ENCODE measurements around the gene HMOX2.

Gene HMOX2

DNA sequence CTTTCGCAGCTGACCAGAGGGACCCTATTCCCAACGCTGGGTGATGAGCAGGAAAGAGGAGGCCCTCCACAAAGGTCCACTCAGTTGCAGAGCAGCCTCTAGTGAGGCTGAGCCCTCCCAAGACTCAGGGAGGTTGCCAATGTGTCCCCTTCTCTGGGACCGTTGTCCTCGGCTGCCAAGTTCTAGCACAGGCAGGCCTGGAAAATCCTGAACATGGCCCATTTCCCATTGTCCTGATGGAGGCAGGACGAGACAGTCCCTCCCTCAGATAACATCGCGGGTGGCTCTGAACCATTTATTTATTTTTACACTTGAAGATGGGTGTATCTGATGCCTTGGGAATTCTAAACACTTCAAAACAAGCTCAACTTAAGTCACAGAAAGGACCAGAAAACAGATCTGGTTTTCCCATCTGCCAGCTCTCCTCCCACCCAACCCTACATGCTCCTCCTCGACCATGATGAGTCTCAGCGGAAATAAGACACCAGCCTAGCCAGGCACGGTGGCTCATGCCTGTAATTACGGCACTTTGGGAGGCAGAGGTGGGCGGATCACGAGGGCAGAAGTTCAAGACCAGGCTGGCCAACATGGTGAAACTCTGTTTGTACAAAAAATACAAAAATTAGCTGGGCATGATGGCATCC is 49.6 kb downstream of the HMOX2 start:
- no peak for DNase-seq

GRCh38 chr16:4529085-4530060 is 53.2 kb downstream of the HMOX2 start:
- no peak for DNase-seq

DNA sequence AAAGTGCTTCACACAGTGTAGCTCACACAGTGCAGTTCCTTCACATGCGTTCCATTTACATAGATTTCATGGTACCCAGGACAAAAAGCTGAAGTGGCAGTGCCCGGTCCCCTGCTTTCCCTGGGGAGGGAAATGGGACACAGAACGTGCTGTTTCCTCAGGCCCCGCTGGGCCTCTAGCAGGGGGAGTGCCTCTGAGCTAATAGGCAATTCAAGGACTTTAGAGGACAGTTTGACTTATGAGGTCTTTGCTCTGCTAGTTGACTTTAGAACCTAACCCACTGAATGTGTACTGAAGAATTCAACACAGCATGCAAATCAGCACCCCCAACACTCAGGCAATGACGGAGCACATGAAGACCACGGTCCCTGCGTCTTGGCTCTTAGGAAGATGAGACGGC is 55.6 kb downstream of the HMOX2 start:
- DNase-seq, result no peak

DNA sequence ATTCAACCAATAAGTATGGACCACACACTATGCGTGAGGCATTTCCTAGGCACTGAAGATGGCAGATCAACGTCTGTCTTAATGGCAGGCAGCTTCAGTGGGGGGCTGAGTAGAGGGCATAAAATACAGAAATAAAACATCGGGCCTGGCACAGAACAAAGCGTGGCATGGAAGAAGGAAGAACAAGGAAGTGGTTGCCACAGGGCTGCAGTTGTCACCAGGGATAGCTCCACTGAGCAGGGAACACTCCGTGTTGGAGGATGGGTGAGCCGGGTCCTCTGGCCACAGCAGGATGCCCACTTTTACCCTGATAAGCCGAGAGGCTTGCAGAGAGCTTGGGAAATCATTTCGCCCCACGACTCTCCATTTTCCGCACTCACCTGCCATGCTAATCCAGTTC is 56.0 kb downstream of the HMOX2 start:
- DNase-seq, result no peak

GRCh38 chr16:4533490-4533889 is 57.3 kb downstream of the HMOX2 start:
- no peak for DNase-seq

DNA sequence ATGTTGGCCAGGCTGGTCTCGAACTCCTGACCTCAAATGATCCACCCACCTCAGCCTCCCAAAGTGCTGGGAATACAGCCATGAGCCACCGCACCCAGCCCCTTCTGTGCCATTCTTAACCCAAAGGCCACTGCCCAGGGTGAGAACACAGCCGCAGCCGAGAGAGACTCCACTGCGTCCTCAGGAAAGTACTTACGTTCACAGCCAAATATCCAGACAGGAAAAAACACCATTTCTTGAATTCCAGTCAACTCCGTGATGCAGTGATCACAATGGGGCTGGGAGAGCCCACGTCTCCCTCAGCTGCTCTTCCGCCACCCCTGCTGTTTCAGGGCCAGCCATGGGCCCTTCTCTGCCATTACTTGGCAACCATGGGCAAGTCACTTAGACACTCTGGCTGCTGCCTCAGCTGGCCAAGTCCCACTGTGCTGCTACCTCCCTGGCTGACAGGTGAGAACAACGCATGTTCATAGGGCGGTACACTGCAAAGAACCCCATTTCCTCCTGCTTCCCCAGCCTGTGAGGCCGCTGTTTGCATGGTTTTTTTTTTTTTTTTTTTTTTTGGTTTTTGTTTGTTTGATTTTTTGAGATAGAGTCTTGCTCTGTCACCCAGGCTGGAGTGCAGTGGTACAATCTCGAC is 58.1 kb downstream of the HMOX2 start:
- DNase-seq, result no peak

DNA sequence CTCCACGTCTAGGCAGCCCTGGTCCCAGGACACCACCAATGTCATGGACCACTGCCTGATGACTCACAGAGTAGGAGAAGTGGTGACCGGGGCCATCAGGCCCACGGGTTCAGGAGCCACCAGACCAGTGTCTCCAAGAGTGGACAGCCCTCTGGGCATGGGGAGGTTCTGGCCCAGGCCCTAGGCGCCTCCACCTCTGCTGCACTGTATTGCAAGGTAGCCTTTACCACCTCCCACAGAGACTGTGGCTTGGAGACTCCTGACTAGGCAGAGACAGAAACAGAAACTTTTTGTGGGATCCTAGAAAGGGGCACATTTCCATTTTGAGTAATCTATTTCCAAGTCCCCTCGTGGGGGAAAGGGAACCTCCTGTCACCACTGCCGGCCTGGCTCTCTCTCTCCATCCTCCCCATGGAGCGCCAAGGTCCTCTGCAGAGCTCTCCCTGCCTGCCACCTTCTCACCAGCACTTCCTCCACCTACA is 59.5 kb downstream of the HMOX2 start:
- no peak for DNase-seq

DNA sequence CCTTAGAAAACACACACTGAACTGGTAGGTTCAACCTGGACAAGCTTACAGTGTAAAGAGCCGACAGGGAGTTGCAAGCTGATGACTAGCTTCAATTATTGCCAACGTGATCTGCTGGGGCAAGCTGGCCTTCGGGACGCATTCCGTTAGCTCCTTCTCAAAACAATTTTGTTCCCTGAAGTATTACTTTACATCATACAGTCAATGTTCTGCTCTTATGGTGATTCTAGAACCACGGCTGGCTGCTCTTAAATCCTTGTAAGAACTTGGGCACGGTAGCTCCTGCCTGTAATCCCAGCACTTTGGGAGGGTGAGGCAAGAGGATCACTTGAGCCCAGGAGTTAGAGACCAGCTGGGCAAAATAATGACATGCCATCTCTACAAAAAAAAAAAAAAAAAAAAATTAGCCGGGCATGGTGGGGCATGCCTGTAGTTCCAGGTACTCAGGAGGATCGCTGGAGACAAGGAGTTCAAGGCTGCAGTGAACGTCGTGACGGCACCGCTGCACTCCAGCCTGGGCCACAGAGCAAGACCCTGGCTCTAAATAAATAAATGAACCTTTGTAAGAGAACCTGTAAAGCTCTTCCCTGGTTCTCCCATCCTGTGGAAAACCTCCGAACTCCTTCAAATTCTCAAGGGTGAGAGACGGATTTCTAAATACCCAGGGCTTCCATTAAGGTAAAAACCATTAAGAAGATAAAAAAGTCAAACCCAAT is 60.4 kb downstream of the HMOX2 start:
- DNase-seq, result no peak

DNA sequence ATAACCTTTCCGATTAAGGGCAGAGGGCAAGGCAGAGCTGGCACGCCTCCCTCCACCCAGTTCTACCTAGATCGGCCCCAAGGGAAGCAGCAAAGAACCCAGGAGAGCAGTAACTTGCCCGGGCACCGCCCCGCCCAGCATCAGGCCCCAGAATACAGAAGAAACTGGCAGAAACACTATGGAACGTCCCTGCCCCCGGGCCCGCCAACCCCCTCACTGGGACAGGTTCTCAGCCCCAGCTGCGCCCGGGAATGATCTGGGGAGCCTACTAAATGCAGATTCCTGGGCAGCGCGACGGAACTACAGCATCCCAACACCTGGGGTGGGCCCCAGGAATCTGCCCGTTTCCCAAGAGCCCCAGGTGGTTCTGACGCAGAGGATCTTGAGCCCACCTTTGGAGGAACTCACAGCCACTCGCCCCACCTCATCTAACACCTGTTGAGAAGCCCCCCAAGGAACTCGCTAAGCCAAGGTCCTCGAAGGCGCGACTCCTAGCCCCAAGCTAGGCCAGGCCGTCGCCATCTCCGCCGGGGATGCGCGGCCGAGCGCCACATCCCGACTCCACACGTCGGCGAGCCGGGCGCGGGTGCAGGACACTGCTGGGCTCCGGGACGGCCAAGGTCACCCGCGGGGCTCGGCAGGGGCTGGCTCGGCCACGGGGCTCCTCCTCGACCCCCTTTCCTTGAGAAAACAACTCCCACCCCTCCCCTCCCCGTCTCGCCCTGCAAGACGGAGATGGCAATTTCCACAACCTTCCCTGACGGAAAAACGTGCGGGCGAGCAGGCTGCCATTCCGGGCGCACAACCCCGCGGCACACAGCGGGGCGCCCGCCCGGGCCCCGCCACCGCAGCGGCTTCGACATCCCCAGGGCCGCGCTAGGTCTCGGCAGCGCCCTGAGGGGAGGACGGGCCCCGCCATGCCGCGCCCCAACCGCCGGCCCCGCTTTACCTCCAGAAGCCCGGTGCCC is 61.5 kb downstream of the HMOX2 start:
- no peak for DNase-seq

- peak; percentile 97 for DNase-seq
Observed at GRCh38 chr16:4538350-4539235, 62.4 kb downstream of the HMOX2 start, which contains the start of gene CDIP1. Gene CDIP1, minus strand, starts transcription at chr16:4538773. Its CDS starts 24,643 bp downstream, at chr16:4514130.

DNA sequence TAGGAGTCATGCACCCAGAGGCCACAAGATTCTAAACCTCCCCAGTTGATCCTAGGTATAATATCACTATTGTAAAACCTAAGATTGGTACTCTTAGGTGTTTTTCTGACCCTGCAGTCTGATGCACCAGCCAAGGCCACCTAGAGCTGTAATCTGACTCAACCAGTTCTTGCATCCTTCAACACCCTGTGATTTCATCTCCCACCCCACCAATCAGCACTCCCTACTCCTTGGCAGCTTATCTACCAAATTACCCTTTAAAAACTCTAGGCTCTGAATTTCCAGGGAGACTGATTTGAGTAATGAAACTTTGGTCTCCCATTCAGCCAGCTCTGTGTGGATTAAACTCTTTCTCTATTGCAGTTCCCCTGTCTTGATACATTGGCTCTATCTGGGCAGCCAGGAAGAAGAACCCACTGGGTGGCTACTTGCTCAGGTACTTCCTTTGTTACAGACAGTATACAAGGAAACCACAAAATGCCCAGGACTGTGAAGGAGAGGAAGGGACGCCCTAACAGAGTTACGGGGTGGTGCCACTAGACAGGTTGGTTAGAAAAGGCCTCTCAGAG is 63.6 kb downstream of the HMOX2 start:
- DNase-seq, result no peak

- DNase-seq, result no peak
Observed at GRCh38 chr16:4544473-4544872, 68.3 kb downstream of the HMOX2 start.

DNA sequence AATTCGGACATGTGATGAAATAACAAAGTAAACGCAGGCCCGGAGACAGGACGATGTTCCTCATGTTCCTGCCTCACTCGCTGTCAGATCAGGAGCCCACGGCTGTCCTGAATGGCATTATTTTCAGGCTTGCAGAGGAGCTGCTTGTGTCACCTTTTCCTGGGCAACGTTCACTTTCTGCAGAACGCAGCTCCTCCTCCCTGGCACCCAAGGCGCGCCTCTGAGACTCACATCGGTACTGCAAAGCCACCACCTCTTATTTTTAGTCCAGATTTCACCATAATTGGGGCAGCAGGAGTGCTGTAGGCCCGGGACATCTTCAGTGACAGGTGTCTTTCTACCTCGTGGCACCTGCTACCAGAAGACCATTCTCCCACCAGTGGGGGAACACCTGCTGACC is 71.9 kb downstream of the HMOX2 start:
- DNase-seq, result no peak

DNA sequence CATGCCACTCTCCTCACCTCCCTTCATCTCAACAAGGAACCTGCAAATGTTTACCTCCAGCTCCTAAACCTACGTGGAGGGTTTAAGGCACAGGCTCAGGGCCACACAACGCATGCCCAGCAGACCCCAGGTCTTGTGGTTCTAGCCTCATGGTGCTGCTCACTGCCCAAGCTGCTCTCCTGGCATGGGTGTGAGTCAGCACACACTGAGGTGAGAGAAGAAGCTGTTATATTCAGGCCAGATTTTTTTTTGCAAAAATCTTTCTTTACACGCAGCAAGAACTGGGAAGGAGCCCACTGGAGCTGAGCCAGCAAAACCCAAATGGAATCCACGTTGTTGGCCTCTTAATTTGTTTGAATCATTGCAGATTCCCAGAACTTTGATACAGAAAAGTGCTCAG is 74.4 kb downstream of the HMOX2 start:
- DNase-seq, result no peak

GRCh38 chr16:4552541-4552940 is 76.3 kb downstream of the HMOX2 start:
- DNase-seq, result no peak

DNA sequence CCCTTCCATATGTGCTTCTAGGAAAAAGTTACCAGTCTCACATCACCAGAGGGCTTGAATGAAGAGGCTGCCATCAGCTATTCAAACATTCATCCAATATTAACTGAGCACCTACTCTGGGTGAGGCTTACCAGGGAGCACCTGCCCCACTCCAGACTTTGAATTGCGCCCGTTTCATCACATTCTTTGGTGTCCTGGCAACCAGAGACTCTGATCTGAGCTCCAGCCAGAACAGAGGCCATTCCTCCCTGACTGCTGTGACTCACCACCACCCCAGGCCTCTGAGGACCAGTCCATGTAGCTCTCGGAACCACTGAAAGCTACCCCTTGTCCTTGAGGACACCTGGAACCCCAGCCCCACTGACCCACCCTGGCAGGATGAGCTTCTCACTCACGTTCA is 79.9 kb downstream of the HMOX2 start, which contains the start of gene C16orf96:
C16orf96 (plus strand) TSS at position 229 of the 400 bp plus-strand sequence; CDS start at position 379, 150 bp downstream.
- no peak for DNase-seq

- no peak for DNase-seq
Observed at GRCh38 chr16:4556580-4556979, 80.4 kb downstream of the HMOX2 start.

DNA sequence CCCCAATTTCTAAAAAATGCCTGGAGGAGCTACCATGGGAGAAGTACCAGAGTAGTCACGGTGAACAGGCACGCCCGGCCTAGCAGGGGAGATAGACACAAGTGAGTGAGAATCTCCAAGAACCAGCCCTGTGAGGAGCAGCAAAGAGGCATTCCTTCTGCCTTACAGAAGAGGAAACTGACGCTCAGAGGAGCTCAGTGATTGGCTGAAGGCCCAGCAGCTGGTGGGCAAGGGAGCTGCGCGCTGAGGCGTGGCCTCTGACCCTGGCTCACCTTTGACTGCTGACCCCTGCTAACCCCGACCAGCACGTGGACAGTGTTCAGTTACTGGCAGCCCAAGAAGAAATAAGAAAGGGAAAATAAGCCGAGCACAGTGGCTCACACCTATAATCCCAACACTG is 81.8 kb downstream of the HMOX2 start:
- no peak for DNase-seq

Data from activated T-cell treated with anti-CD3 and anti-CD28 coated beads for 4 hours (primary cell).